NB4 (cell line): Measurements from ENCODE around the gene CILP2.

Experiments
- CTCF ChIP-seq: IDR thresholded peaks from one replicate; pipeline ENCODE4 v1.5.1; 2012; ENCODE audit warnings: low read depth, low read length
- MYC ChIP-seq: IDR thresholded peaks from 2 replicates; pipeline ENCODE4 v1.6.1; 2011; ENCODE audit warnings: low read depth, low read length
- POLR2A ChIP-seq: IDR thresholded peaks from 2 replicates; pipeline ENCODE4 v1.6.1; 2011; ENCODE audit warnings: mild to moderate bottlenecking; ENCODE audit not compliant: insufficient read length; ENCODE audit errors: extremely low read depth

GRCh38 chr19:19544954-19545591 lies 7.0 kb downstream of the CILP2 start:
- TF ChIP-seq POLR2A = no peak
- no peak for TF ChIP-seq CTCF
- no peak for TF ChIP-seq MYC
